Nephron progenitor cell (in vitro differentiated cells): ENCODE data around the gene CDH4.

Experiments
- DNase-seq: peaks from one replicate; pipeline ENCODE4 v3.0.0; 2021
- H3K27ac Mint-ChIP-seq: 2 replicates; pipeline ENCODE4 v1.8.0; 2021; ENCODE audit warnings: mild to moderate bottlenecking, moderate library complexity, mixed read lengths
- H3K27me3 Mint-ChIP-seq: 2 replicates; pipeline ENCODE4 v1.8.0; 2021; ENCODE audit warnings: mild to moderate bottlenecking, low read depth, mixed read lengths; ENCODE audit not compliant: poor library complexity
- H3K36me3 Mint-ChIP-seq: 2 replicates; pipeline ENCODE4 v1.8.0; 2021; ENCODE audit warnings: low read depth, mixed read lengths
- H3K4me1 Mint-ChIP-seq: 2 replicates; pipeline ENCODE4 v1.8.0; 2021; ENCODE audit warnings: mixed read lengths
- H3K4me3 Mint-ChIP-seq: 2 replicates; pipeline ENCODE4 v1.8.0; 2021; ENCODE audit warnings: mild to moderate bottlenecking, moderate library complexity, mixed read lengths
- H3K9me3 Mint-ChIP-seq: 2 replicates; pipeline ENCODE4 v1.8.0; 2021; ENCODE audit warnings: mild to moderate bottlenecking, moderate library complexity, mixed read lengths
- TF ChIP-seq, protein P1 (sequence below): fragments of 200-600 bp; sonication (generic); IDR thresholded peaks from 2 replicates; pipeline ENCODE4 v1.5.0; 2021; ENCODE audit warnings: antibody characterized with exemption

Gene CDH4

DNA sequence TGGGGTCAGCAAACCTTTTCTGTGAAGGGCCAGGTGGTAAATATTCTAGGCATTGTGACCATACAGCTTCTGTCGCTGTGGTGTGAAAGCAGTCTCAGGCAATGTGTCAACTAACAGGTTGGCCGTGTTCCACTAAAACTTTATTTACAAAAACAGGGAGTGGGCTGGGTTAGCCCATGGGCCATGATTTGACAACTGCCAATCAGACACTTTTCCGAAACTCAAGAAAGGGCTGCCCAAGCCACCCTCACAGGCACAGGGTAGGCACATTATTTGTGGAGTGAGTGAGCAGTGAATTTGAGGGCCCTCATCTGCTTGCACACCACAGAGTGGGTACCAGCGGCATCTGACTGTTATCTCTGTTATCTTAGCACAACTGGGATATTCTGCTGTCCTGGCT, 523.4 kb downstream of the CDH4 start:
- Mint-ChIP-seq H3K4me3 (no peak overlapping the region), H3K9me3 (peaks cover 1% of the 10 kb centered on the region), H3K27me3 (peaks cover 9% of the 10 kb centered on the region), H3K4me1 (peaks cover 15% of the 10 kb centered on the region), H3K27ac (no peak overlapping the region), H3K36me3 (no peaks in the 10 kb centered on the region)
- TF ChIP-seq, protein P1, sequence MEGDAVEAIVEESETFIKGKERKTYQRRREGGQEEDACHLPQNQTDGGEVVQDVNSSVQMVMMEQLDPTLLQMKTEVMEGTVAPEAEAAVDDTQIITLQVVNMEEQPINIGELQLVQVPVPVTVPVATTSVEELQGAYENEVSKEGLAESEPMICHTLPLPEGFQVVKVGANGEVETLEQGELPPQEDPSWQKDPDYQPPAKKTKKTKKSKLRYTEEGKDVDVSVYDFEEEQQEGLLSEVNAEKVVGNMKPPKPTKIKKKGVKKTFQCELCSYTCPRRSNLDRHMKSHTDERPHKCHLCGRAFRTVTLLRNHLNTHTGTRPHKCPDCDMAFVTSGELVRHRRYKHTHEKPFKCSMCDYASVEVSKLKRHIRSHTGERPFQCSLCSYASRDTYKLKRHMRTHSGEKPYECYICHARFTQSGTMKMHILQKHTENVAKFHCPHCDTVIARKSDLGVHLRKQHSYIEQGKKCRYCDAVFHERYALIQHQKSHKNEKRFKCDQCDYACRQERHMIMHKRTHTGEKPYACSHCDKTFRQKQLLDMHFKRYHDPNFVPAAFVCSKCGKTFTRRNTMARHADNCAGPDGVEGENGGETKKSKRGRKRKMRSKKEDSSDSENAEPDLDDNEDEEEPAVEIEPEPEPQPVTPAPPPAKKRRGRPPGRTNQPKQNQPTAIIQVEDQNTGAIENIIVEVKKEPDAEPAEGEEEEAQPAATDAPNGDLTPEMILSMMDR: no peak
- DNase-seq: no peak

DNA sequence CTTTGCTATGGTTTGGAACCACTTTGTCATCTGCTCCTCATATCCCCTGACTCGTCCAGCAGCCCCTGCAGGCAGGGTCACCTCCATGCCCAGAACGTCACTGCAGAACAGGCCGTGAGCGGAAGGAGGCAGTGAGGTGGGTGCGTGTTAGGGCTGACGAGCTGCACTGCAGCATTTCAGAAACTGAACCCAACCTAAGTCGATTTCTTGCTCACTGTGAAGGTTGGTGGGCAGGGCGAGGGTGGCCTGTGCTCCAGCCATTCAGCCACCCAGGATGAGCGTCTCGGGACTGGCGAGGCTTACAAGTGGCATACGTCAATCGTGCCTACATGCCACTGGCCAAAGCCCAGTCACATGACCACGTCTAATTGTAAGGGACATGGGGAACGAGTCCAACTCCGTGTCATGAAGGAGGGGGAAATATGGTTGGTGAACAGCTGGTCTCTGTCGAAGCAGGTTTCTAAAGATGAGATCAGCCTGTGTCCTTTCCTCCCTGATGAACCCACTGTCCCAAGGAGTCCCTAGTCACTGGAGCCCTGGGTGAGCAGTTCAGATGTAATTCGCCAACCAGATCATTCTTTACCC, 524.5 kb downstream of the CDH4 start:
- peaks cover 13% of the 10 kb centered on the region for H3K9me3 Mint-ChIP-seq
- no peak for DNase-seq
- TF ChIP-seq, protein P1: no peak
- peaks cover 9% of the 10 kb centered on the region for H3K36me3 Mint-ChIP-seq
- no peak overlapping the region for H3K4me3 Mint-ChIP-seq
- peaks cover 15% of the 10 kb centered on the region for H3K4me1 Mint-ChIP-seq
- no peak overlapping the region for H3K27ac Mint-ChIP-seq
- peaks cover 14% of the 10 kb centered on the region for H3K27me3 Mint-ChIP-seq

DNA sequence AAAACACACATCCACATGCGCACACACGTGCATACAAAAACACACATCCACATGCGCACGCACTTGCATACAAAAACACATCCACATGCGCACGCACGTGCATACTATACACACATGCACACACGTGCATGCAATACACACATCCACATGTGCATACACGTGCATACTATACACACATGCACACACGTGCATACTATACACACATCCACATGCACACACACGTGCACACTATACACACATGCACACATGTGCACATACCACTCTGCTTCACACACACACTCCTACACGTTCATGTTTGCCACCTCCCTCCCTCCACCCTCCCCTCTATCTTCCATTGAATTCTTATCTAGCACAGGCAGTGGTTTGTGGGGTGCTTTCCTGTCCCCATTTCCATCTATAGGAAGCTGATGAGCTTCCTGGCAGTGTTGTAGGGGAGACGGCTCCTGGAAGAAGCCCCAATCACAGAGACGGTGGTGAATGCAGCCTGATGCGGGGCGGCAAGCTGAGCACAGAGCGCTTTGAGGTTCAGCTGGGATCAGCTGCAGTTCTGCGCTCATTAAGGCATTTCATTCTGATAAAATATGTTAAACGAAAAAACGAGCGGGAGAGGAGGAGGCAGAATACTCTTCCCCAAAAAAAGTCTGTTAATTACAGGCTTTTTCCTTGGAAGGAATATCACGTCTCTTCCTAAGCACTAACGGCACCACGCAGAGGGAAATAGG, 525.9 kb downstream of the CDH4 start:
- H3K4me3 Mint-ChIP-seq: no peak overlapping the region
- peaks cover 10% of the 10 kb centered on the region for H3K4me1 Mint-ChIP-seq
- H3K27me3 Mint-ChIP-seq: peaks cover 19% of the 10 kb centered on the region

DNA sequence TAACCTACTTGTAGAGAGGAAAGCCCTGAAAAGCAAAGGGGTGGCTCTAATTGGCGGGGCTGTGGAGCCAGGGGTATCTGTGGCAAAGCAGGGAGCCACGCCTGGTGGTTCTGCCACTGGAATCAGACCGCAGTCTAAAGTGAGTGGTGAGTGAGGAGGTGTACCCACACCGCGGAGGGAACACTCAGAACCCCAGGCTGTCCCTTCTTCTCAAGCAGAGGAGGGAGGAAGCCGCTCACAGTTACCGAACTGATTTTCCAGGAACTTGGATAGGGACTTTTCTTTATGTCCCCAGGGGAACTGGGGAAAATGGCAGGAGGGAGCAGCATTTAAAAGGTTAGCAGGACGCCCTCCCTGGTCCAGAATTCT, 526.4 kb downstream of the CDH4 start:
- H3K36me3 Mint-ChIP-seq: peaks cover 10% of the 10 kb centered on the region
- DNase-seq: no peak
- peaks cover 4% of the 10 kb centered on the region for H3K4me1 Mint-ChIP-seq
- peaks cover 19% of the 10 kb centered on the region for H3K27me3 Mint-ChIP-seq
- peak overlapping the region; percentile 10 for H3K27ac Mint-ChIP-seq
- peaks cover 26% of the 10 kb centered on the region for H3K9me3 Mint-ChIP-seq
- H3K4me3 Mint-ChIP-seq: no peak overlapping the region
- TF ChIP-seq, protein P1: no peak

More for the DNA sequence above, 525.9 kb downstream of the CDH4 start:
- Mint-ChIP-seq H3K27ac (peak overlapping the region; percentile 10), H3K9me3 (peaks cover 21% of the 10 kb centered on the region), H3K36me3 (peaks cover 10% of the 10 kb centered on the region)
- TF ChIP-seq, protein P1: no peak
- no peak for DNase-seq

DNA sequence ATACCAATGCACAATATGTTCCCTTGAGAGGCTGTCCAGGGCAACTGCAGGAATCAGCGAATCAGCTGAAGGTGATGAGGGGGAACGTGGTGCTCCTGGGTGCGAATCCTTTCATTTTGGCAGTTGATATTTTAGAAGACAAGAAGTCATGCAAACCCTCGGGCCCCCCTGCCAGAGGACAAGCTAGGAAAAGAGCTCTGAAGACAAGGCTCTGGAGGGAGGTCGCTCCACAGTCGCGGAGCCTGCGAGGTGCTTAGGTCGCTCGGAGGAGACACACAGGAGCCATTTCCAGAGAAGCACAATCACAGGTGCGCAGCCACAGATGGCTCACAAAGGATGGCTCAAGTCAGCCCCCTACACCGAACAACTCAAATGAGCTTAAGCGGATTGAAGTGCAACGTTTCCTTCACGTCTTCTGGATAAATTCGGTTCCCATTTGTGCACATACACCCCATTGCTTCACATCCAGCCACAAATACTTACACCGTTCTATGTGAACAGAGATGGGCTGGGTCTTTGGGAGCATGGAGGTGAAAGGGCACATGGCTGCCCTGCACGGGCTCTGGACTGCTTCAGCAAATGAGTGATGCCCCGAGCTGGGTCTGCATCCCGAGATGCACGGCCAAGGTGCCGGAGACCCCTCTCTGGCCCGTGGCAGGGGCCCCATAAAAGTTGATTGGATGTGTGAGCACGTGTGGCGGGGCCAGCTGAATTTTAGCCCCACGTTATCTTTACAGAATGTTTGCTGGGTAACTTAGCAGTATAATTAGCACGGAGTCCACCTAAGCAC, 527.3 kb downstream of the CDH4 start:
- H3K27ac Mint-ChIP-seq: no peak overlapping the region
- no peaks in the 10 kb centered on the region for H3K4me1 Mint-ChIP-seq
- peaks cover 26% of the 10 kb centered on the region for H3K9me3 Mint-ChIP-seq
- TF ChIP-seq, protein P1: no peak
- H3K4me3 Mint-ChIP-seq: no peak overlapping the region
- peaks cover 10% of the 10 kb centered on the region for H3K36me3 Mint-ChIP-seq
- H3K27me3 Mint-ChIP-seq: peaks cover 19% of the 10 kb centered on the region
- DNase-seq: no peak
